RCC 7860 (cell line): ENCODE results near the gene WDR82.

Experiments
- DNase-seq: peaks from one replicate; pipeline ENCODE4 v3.0.0-alpha.2; 2015; ENCODE audit warnings: low spot score
- FAIRE-seq: peaks from 2 replicates; lab custom pipeline; 2012; peaks lifted over from hg19 to GRCh38; lab: Jason Lieb, UNC

The WDR82 gene

GRCh38 chr3:52226229-52226817 is 52.1 kb downstream of the WDR82 start:
- DNase-seq (no peak), FAIRE-seq (no peak)

GRCh38 chr3:52225452-52226228 is 52.8 kb downstream of the WDR82 start, which contains the start of gene TLR9:
Gene TLR9, minus strand, starts transcription at chr3:52225645. Its CDS starts 116 bp downstream, at chr3:52225529.
- DNase-seq, result no peak
- no peak for FAIRE-seq

GRCh38 chr3:52223449-52224408 is 54.7 kb downstream of the WDR82 start:
- FAIRE-seq, result no peak

GRCh38 chr3:52222319-52223221 is 55.9 kb downstream of the WDR82 start:
- FAIRE-seq, result no peak
- DNase-seq, result no peak

More at GRCh38 chr3:52223449-52224408, 54.7 kb downstream of the WDR82 start:
- no peak for DNase-seq

- no peak for FAIRE-seq
These were observed 56.7 kb downstream of the WDR82 start for GRCh38 chr3:52221563-52222318.

GRCh38 chr3:52221141-52221562 is 57.3 kb downstream of the WDR82 start:
- FAIRE-seq (no peak), DNase-seq (no peak)

More at GRCh38 chr3:52221563-52222318, 56.7 kb downstream of the WDR82 start:
- no peak for DNase-seq

- FAIRE-seq, result no peak
- DNase-seq, result peak; percentile 46
These were observed 57.9 kb downstream of the WDR82 start for GRCh38 chr3:52220380-52221026.

- no peak for DNase-seq
- FAIRE-seq, result no peak
These were observed 59.4 kb downstream of the WDR82 start for GRCh38 chr3:52218937-52219650.

GRCh38 chr3:52218454-52218853 is 60.0 kb downstream of the WDR82 start:
- FAIRE-seq (no peak), DNase-seq (no peak)

GRCh38 chr3:52218026-52218425 is 60.4 kb downstream of the WDR82 start:
- DNase-seq (no peak), FAIRE-seq (no peak)

- no peak for DNase-seq
- no peak for FAIRE-seq
These were observed 61.0 kb downstream of the WDR82 start for GRCh38 chr3:52217409-52217805.

GRCh38 chr3:52216585-52217408 is 61.7 kb downstream of the WDR82 start:
- FAIRE-seq (peak; percentile 78), DNase-seq (peak; percentile 78)

- DNase-seq (no peak), FAIRE-seq (no peak)
These were observed 63.1 kb downstream of the WDR82 start for GRCh38 chr3:52215351-52215750.

- FAIRE-seq, result no peak
- no peak for DNase-seq
These were observed 64.5 kb downstream of the WDR82 start for GRCh38 chr3:52213901-52214300.

GRCh38 chr3:52213005-52213404 is 65.4 kb downstream of the WDR82 start:
- FAIRE-seq (no peak), DNase-seq (no peak)

- FAIRE-seq, result no peak
- DNase-seq, result no peak
These were observed 67.1 kb downstream of the WDR82 start for GRCh38 chr3:52211268-52211891.

GRCh38 chr3:52210550-52211046 is 67.9 kb downstream of the WDR82 start:
- FAIRE-seq (no peak), DNase-seq (no peak)
